Measurements from ENCODE around the gene RPE. TPM values are rescaled to one million over a fixed set of nuclear protein-coding genes. Genes with fewer than 3 reads are reported as not detected.

Gene RPE
- total RNA-seq = 10 to 100 TPM; 17.9 to 36.7 (median 33.2) TPM
- 40.0 TPM for total RNA-seq (2013)
- total RNA-seq = 16.8 to 69.1 (median 36.5) reads per million in 29 experiments

- POLR2A ChIA-PET = no interaction called here
- Mint-ChIP-seq H3K4me3 (peak within 1 kb of the TSS; percentile 96 to 97 (median 97)), H3K27ac (peak within 1 kb of the TSS; percentile 92 to 94), H3K4me1 (peaks cover 49 to 65% (median 64%) of the 10 kb centered on the region in 3 donors), H3K9me3 (no peaks in the 10 kb centered on the region), H3K36me3 (peaks cover 21% of the 10 kb centered on the region), H3K27me3 (no peaks in the 10 kb centered on the region)
- H3K4me1 ChIP-seq (ENCODE audit: control insufficient read depth in 1 of 2, extremely low read depth in 1 of 2, insufficient read depth in 2 of 2, low read length in 2 of 2) = peaks cover 19 to 20% of the 10 kb centered on the region in 2 experiments
- H3K9me3 ChIP-seq = no peaks in the 10 kb centered on the region
- CTCF ChIA-PET = interaction anchor here (0.5 to 0.6 kb wide), 2 partner anchors 9 to 194 kb away, joined by 3 to 4 read pairs; no protein-coding TSS in a partner anchor
- peak; percentile 90 to 99 (median 96) for DNase-seq
- peak; percentile 99 for ATAC-seq (replicated peaks in 1 of 4)
- H3K36me3 ChIP-seq (ENCODE audit: control insufficient read depth in 2 of 2, extremely low read depth in 1 of 2, insufficient read depth in 1 of 2, low read length in 1 of 2) = peaks cover 2 to 11% of the 10 kb centered on the region in 2 donors
- H3K4me3 ChIP-seq (ENCODE audit: control insufficient read depth in 1 of 2, extremely low read depth in 1 of 2, low read length in 1 of 2) = peak within 1 kb of the TSS; percentile 74 to 89
- H3K27me3 ChIP-seq (replicated peaks in 1 of 2; ENCODE audit: control insufficient read depth in 2 of 2, extremely low read depth in 1 of 2, insufficient read depth in 2 of 2, low read length in 1 of 2) = no peaks in the 10 kb centered on the region
- under 1% methylated on average over 38 of the region's 58 CpGs for WGBS (ENCODE audit: insufficient coverage)
- H3K27ac ChIP-seq (ENCODE audit: low read length) = peak within 1 kb of the TSS; percentile 81
These were observed at the start of gene RPE for GRCh38 chr2:210002158-210003157. RPE (plus strand) TSS chr2:210002638; CDS start chr2:210002662, 24 bp downstream.

- ATAC-seq (replicated peaks in 1 of 4) = no peak
- Mint-ChIP-seq H3K27me3 (peaks cover 11 to 24% of the 10 kb centered on the region in 2 donors), H3K27ac (no peak overlapping the region), H3K4me1 (no peaks in the 10 kb centered on the region), H3K9me3 (no peaks in the 10 kb centered on the region), H3K4me3 (no peak overlapping the region), H3K36me3 (no peaks in the 10 kb centered on the region)
- POLR2A ChIA-PET = interaction anchor here in 1 of 2 donors (0.5 kb wide), 1 partner anchor 37 kb away, joined by 4 read pairs; no protein-coding TSS in a partner anchor
- no peaks in the 10 kb centered on the region for H3K36me3 ChIP-seq (ENCODE audit: control insufficient read depth in 2 of 2, extremely low read depth in 1 of 2, insufficient read depth in 1 of 2, low read length in 1 of 2)
- no peaks in the 10 kb centered on the region for H3K4me1 ChIP-seq (ENCODE audit: control insufficient read depth in 1 of 2, extremely low read depth in 1 of 2, insufficient read depth in 2 of 2, low read length in 2 of 2)
- DNase-seq = no peak
- 33% methylated on average over 1 of the region's 2 CpGs for WGBS (ENCODE audit: insufficient coverage)
- CTCF ChIA-PET = interaction anchor here in 1 of 2 donors (1.3 kb wide), 1 partner anchor 15 kb away, joined by 3 read pairs; no protein-coding TSS in a partner anchor
- H3K27ac ChIP-seq (ENCODE audit: low read length) = no peak overlapping the region
- peaks cover 2 to 3% of the 10 kb centered on the region in 2 experiments for H3K27me3 ChIP-seq (replicated peaks in 1 of 2; ENCODE audit: control insufficient read depth in 2 of 2, extremely low read depth in 1 of 2, insufficient read depth in 2 of 2, low read length in 1 of 2)
- no peaks in the 10 kb centered on the region for H3K9me3 ChIP-seq
- H3K4me3 ChIP-seq (ENCODE audit: control insufficient read depth in 1 of 2, extremely low read depth in 1 of 2, low read length in 1 of 2) = no peak overlapping the region
These were observed 46.2 kb upstream of the RPE start for GRCh38 chr2:209956271-209956670.

GRCh38 chr2:209958016-209958415, 44.4 kb upstream of the RPE start:
- Histone ChIP-seq H3K36me3 (ENCODE audit: control insufficient read depth in 2 of 2, extremely low read depth in 1 of 2, insufficient read depth in 1 of 2, low read length in 1 of 2) (no peaks in the 10 kb centered on the region), H3K27ac (ENCODE audit: low read length) (no peak overlapping the region), H3K4me3 (ENCODE audit: control insufficient read depth in 1 of 2, extremely low read depth in 1 of 2, low read length in 1 of 2) (no peak overlapping the region), H3K27me3 (replicated peaks in 1 of 2; ENCODE audit: control insufficient read depth in 2 of 2, extremely low read depth in 1 of 2, insufficient read depth in 2 of 2, low read length in 1 of 2) (peaks cover 2% of the 10 kb centered on the region in 2 experiments), H3K9me3 (no peaks in the 10 kb centered on the region), H3K4me1 (ENCODE audit: control insufficient read depth in 1 of 2, extremely low read depth in 1 of 2, insufficient read depth in 2 of 2, low read length in 2 of 2) (no peaks in the 10 kb centered on the region)
- CTCF ChIA-PET = interaction anchor here (0.6 to 1.4 kb wide), 3 partner anchors 9 to 237 kb away, joined by 3 to 7 read pairs (median 3); no protein-coding TSS in a partner anchor
- ATAC-seq (replicated peaks in 1 of 4) = no peak
- no peak overlapping the region for H3K4me3 Mint-ChIP-seq
- POLR2A ChIA-PET = no interaction called here
- no peaks in the 10 kb centered on the region for H3K9me3 Mint-ChIP-seq
- no peak overlapping the region for H3K27ac Mint-ChIP-seq
- no peaks in the 10 kb centered on the region for H3K4me1 Mint-ChIP-seq
- H3K36me3 Mint-ChIP-seq = no peaks in the 10 kb centered on the region
- no CpG with 5 or more reads among the region's 2 CpGs for WGBS (ENCODE audit: insufficient coverage)
- H3K27me3 Mint-ChIP-seq = peaks cover 0 to 8% of the 10 kb centered on the region in 2 donors
- DNase-seq = no peak

DNA sequence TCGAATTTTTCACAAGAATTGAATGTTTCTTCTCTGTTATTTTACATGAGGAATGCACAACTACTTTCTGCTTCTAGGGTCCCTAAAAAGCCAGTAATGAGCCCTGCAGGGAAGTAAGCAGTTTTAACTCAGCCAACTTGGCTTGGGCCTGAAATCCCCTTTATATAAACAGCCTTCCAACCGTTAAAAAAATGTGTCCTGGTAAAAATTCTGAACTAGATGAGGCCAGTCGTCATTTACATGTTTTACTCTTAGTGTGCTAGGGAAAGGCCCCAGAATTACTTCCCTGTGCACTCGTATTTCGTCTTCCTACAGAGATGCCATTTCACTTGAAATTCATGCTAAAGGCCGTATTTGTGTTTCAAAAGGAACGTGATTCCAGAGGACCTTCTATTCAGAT, 42.4 kb upstream of the RPE start:
- no peaks in the 10 kb centered on the region for H3K9me3 ChIP-seq
- no peak overlapping the region for H3K27ac ChIP-seq (ENCODE audit: low read length)
- DNase-seq (no peak), ATAC-seq (replicated peaks in 1 of 4) (no peak)
- Mint-ChIP-seq H3K4me1 (no peaks in the 10 kb centered on the region), H3K4me3 (no peak overlapping the region), H3K9me3 (no peaks in the 10 kb centered on the region), H3K36me3 (no peaks in the 10 kb centered on the region), H3K27me3 (peaks cover 0 to 4% of the 10 kb centered on the region in 2 donors), H3K27ac (no peak overlapping the region)
- CTCF ChIA-PET = interaction anchor here in 1 of 2 donors (1.0 kb wide), 2 partner anchors 237 to 239 kb away, joined by 3 read pairs; no protein-coding TSS in a partner anchor
- no peak overlapping the region for H3K4me3 ChIP-seq (ENCODE audit: control insufficient read depth in 1 of 2, extremely low read depth in 1 of 2, low read length in 1 of 2)
- H3K27me3 ChIP-seq (replicated peaks in 1 of 2; ENCODE audit: control insufficient read depth in 2 of 2, extremely low read depth in 1 of 2, insufficient read depth in 2 of 2, low read length in 1 of 2) = peaks cover 0 to 2% of the 10 kb centered on the region in 2 experiments
- H3K4me1 ChIP-seq (ENCODE audit: control insufficient read depth in 1 of 2, extremely low read depth in 1 of 2, insufficient read depth in 2 of 2, low read length in 2 of 2) = no peaks in the 10 kb centered on the region
- WGBS (ENCODE audit: insufficient coverage) = 47% methylated on average over 3 of the region's 7 CpGs
- H3K36me3 ChIP-seq (ENCODE audit: control insufficient read depth in 2 of 2, extremely low read depth in 1 of 2, insufficient read depth in 1 of 2, low read length in 1 of 2) = no peaks in the 10 kb centered on the region
- POLR2A ChIA-PET = no interaction called here

- Histone ChIP-seq H3K27ac (ENCODE audit: low read length) (no peak overlapping the region), H3K4me3 (ENCODE audit: control insufficient read depth in 1 of 2, extremely low read depth in 1 of 2, low read length in 1 of 2) (no peak overlapping the region), H3K9me3 (no peaks in the 10 kb centered on the region), H3K4me1 (ENCODE audit: control insufficient read depth in 1 of 2, extremely low read depth in 1 of 2, insufficient read depth in 2 of 2, low read length in 2 of 2) (no peaks in the 10 kb centered on the region), H3K36me3 (ENCODE audit: control insufficient read depth in 2 of 2, extremely low read depth in 1 of 2, insufficient read depth in 1 of 2, low read length in 1 of 2) (no peaks in the 10 kb centered on the region), H3K27me3 (replicated peaks in 1 of 2; ENCODE audit: control insufficient read depth in 2 of 2, extremely low read depth in 1 of 2, insufficient read depth in 2 of 2, low read length in 1 of 2) (peaks cover 0 to 2% of the 10 kb centered on the region in 2 experiments)
- Mint-ChIP-seq H3K4me1 (no peaks in the 10 kb centered on the region), H3K4me3 (no peak overlapping the region), H3K9me3 (no peaks in the 10 kb centered on the region), H3K27ac (no peak overlapping the region), H3K36me3 (no peaks in the 10 kb centered on the region), H3K27me3 (peaks cover 2 to 3% of the 10 kb centered on the region in 2 donors)
- ChIA-PET POLR2A (no interaction called here), CTCF (interaction anchor here (0.5 to 1.3 kb wide), 10 partner anchors 8 to 626 kb away, joined by 3 to 6 read pairs (median 3); partner anchors contain the start of gene KANSL1L (in 1 of the 2))
- WGBS (ENCODE audit: insufficient coverage) = no CpG with 5 or more reads among the region's 4 CpGs
- peak in 22 of 35 experiments; percentile 1 to 50 (median 10) for DNase-seq
- peak in 3 of 4 experiments; percentile 47 to 61 (median 50) for ATAC-seq (replicated peaks in 1 of 4)
These were observed 41.5 kb upstream of the RPE start for GRCh38 chr2:209960676-209961630.
